SK-N-DZ (cell line): ENCODE measurements around the gene CREB1. TPM values are rescaled to one million over a fixed set of nuclear protein-coding genes. Genes with fewer than 3 reads are reported as not detected.
A peak's percentile ranks its signal among the peaks of the same experiment; 100 is the strongest.
"Not testable (repeated sequence)": the region's sequence is repeated elsewhere in the genome, so short reads cannot be mapped to it uniquely, and the experiment has no call there.

ENCODE experiments used
- DNase-seq: peaks from one replicate; pipeline ENCODE4 v3.0.0-alpha.2; 2015; ENCODE audit warnings: low spot score
- polyA plus RNA-seq, 2 experiments: library from polyadenylated mRNA; depleted of rRNA; stranded (reverse); fragments of >200 nt; gene quantifications; 2 replicates each; pipeline ENCODE4 v1.2.3, GENCODE V29; 2014

Gene CREB1
- polyA plus RNA-seq (2014; cell fraction: cytosol; rRNA removed): 13.9 and 23.8 TPM in 2 replicates
- 17.9 and 28.6 TPM in 2 replicates for polyA plus RNA-seq (2014; cell fraction: nucleus; rRNA removed)

- DNase-seq: peak; percentile 93
Observed at GRCh38 chr2:207529330-207530159, at the start of gene CREB1. TSS of gene CREB1 (plus strand) at chr2:207529962. CDS start at chr2:207555636, 25,674 bp downstream.

- DNase-seq: no peak
Observed at GRCh38 chr2:207480521-207481040, 49.2 kb upstream of the CREB1 start.

- no peak for DNase-seq
Observed at GRCh38 chr2:207481924-207482323, 47.8 kb upstream of the CREB1 start.

- no peak for DNase-seq
Observed at GRCh38 chr2:207482630-207483029, 47.1 kb upstream of the CREB1 start.

- no peak for DNase-seq
Observed at GRCh38 chr2:207483066-207483465, 46.7 kb upstream of the CREB1 start.

GRCh38 chr2:207483477-207483876 is 46.3 kb upstream of the CREB1 start:
- DNase-seq: no peak

- no peak for DNase-seq
Observed at GRCh38 chr2:207484444-207485391, 45.0 kb upstream of the CREB1 start.

GRCh38 chr2:207487650-207488311 is 42.0 kb upstream of the CREB1 start:
- no peak for DNase-seq

- DNase-seq: no peak
Observed at GRCh38 chr2:207489251-207489650, 40.5 kb upstream of the CREB1 start.

- no peak for DNase-seq
Observed at GRCh38 chr2:207490441-207490840, 39.3 kb upstream of the CREB1 start.

GRCh38 chr2:207491086-207491485 is 38.7 kb upstream of the CREB1 start:
- no peak for DNase-seq

GRCh38 chr2:207491956-207492355 is 37.8 kb upstream of the CREB1 start:
- DNase-seq: no peak

GRCh38 chr2:207492461-207492860 is 37.3 kb upstream of the CREB1 start:
- DNase-seq: no peak

GRCh38 chr2:207494137-207494536 is 35.6 kb upstream of the CREB1 start:
- no peak for DNase-seq

GRCh38 chr2:207496936-207497335 is 32.8 kb upstream of the CREB1 start:
- DNase-seq: not testable (repeated sequence)

GRCh38 chr2:207497596-207497995 is 32.2 kb upstream of the CREB1 start:
- DNase-seq: no peak

GRCh38 chr2:207498427-207498826 is 31.3 kb upstream of the CREB1 start:
- DNase-seq: no peak

GRCh38 chr2:207499114-207499513 is 30.6 kb upstream of the CREB1 start:
- no peak for DNase-seq

- no peak for DNase-seq
Observed at GRCh38 chr2:207501802-207502576, 27.8 kb upstream of the CREB1 start.

GRCh38 chr2:207502577-207503198 is 27.1 kb upstream of the CREB1 start:
- DNase-seq: no peak
